ENCODE results near the gene HIPK1. TPM values are rescaled to one million over a fixed set of nuclear protein-coding genes. Genes with fewer than 3 reads are reported as not detected.

The HIPK1 gene
- total and polyA plus RNA-seq, 2 of the 13 experiments (the other 11 are each of a cell fraction or from before 2014, with no cell fraction given) = 20.8 to 33.4 TPM

DNA sequence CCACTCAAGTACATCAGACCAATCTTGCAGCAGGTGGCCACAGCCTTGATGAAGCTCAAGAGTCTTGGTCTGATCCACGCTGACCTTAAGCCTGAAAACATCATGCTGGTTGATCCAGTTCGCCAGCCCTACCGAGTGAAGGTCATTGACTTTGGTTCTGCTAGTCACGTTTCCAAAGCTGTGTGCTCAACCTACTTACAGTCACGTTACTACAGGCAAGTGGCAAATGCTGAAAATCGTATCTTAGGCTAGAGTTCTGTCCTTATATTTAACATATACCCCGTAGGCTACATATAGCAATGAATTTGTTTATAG lies 12.1 kb downstream of the HIPK1 start (continued):
- TF ChIP-seq GMEB1 (CRISPR knock-in tag; IDR thresholded peaks at IDR 0.05; ENCODE audit: borderline replicate concordance) = no peak
- no peak for TF ChIP-seq ZBTB42 (CRISPR knock-in tag; IDR thresholded peaks at IDR 0.05)

DNA sequence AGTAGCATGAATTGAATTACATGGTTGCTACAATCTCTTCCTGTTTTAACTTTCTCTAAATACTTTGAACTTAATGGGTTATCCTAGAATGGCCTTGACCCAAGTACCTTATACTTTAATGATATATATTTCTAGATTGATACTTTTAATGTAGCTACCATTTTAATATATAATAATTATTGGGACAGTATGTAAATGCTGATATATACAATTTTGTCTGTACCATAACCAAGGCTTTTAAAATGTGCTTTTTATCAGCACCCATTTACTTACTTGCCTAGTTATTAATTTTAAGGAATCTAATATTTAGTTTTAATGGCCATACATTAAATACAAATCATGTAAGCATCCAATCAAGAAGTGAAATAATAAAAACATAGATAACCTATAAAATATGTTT lies 13.4 kb downstream of the HIPK1 start:
- no peak for DNase-seq (ENCODE audit: low spot score)
- H3K36me3 ChIP-seq (replicated peaks in 1 of 2; ENCODE audit: control insufficient read depth in 1 of 2, insufficient read depth in 2 of 2, low read length in 2 of 2) = peaks cover 9 to 24% of the 10 kb centered on the region in 2 experiments; a peak in 4 of 5 replicates
- H4K20me1 ChIP-seq (ENCODE audit: insufficient read depth, low read length) = 0 out of 2 replicates have a peak, but pooled peaks cover 7% of the 10 kb centered on the region
- intact Hi-C loops (cut with micrococcal nuclease; ENCODE audit: unreplicated experiment) = no loop called here
- H3K4me2 ChIP-seq (ENCODE audit: low read depth, low read length) = no peak overlapping the region
- BruUV-seq (replicated peaks) = no TSS peak
- ChIA-PET CTCF (ENCODE audit: low intra/inter-chr PET ratio, low total read pairs) (no interaction called here), POLR2A (no interaction called here)
- FAIRE-seq = no peak
- no peak overlapping the region for H3K4me3 ChIP-seq (replicated peaks in 1 of 3; ENCODE audit: insufficient read depth in 1 of 3, low read depth in 2 of 3, low read length in 3 of 3)
- H3K79me2 ChIP-seq (ENCODE audit: insufficient read depth, low read length) = peaks cover 76% of the 10 kb centered on the region
- no peak for ATAC-seq
- H3K4me1 ChIP-seq (ENCODE audit: insufficient read depth, low read length) = peaks cover 50% of the 10 kb centered on the region
- H3K9me3 ChIP-seq (ENCODE audit: low read length) = no peaks in the 10 kb centered on the region
- in situ Hi-C loops (cut with HindIII; ENCODE audit: extremely low pct_ligation_motif_present, low pct_unique_long_range_greater_than_20kb) = no loop called here
- no peak overlapping the region for H3K27ac ChIP-seq (ENCODE audit: extremely low read length, insufficient read depth, low read length)
- H3K27me3 ChIP-seq (ENCODE audit: control insufficient read depth in 1 of 2, insufficient read depth in 2 of 2, low read length in 2 of 2) = no peaks in the 10 kb centered on the region
- no peak overlapping the region for H3K9ac ChIP-seq (ENCODE audit: insufficient read depth, low read depth, low read length)
- no peak overlapping the region for H2AFZ ChIP-seq (ENCODE audit: low read length)
- TF ChIP-seq, protein P1, sequence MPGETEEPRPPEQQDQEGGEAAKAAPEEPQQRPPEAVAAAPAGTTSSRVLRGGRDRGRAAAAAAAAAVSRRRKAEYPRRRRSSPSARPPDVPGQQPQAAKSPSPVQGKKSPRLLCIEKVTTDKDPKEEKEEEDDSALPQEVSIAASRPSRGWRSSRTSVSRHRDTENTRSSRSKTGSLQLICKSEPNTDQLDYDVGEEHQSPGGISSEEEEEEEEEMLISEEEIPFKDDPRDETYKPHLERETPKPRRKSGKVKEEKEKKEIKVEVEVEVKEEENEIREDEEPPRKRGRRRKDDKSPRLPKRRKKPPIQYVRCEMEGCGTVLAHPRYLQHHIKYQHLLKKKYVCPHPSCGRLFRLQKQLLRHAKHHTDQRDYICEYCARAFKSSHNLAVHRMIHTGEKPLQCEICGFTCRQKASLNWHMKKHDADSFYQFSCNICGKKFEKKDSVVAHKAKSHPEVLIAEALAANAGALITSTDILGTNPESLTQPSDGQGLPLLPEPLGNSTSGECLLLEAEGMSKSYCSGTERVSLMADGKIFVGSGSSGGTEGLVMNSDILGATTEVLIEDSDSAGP (CRISPR knock-in tag; IDR thresholded peaks at IDR 0.05; ENCODE audit: borderline replicate concordance) = no peak
- TF ChIP-seq MAFK (conservative IDR thresholded peaks at IDR 0.05 in 1 of 2, IDR thresholded peaks at IDR 0.05 in 1 of 2; ENCODE audit: low read length in 2 of 2) (peak; percentile 28 to 39; a peak in 2 of 4 replicates), TBP (CRISPR knock-in tag; IDR thresholded peaks at IDR 0.05) (no peak), MAFF (IDR thresholded peaks at IDR 0.05; ENCODE audit: low read depth, low read length) (0 out of 2 replicates have a peak, but pooled peaks have one; percentile 21), ZNF552 (CRISPR knock-in tag; IDR thresholded peaks at IDR 0.05; ENCODE audit: borderline replicate concordance) (no peak), CREB1 (IDR thresholded peaks at IDR 0.05) (no peak), CREB1 (CRISPR knock-in tag; IDR thresholded peaks at IDR 0.05) (no peak), ATAD3A (CRISPR knock-in tag; IDR thresholded peaks at IDR 0.05) (no peak), ZNF430 (CRISPR knock-in tag; IDR thresholded peaks at IDR 0.05) (no peak), ISL2 (CRISPR knock-in tag; IDR thresholded peaks at IDR 0.05) (no peak), CC2D1A (CRISPR knock-in tag; IDR thresholded peaks at IDR 0.05) (no peak)
- TF ChIP-seq, protein P2, sequence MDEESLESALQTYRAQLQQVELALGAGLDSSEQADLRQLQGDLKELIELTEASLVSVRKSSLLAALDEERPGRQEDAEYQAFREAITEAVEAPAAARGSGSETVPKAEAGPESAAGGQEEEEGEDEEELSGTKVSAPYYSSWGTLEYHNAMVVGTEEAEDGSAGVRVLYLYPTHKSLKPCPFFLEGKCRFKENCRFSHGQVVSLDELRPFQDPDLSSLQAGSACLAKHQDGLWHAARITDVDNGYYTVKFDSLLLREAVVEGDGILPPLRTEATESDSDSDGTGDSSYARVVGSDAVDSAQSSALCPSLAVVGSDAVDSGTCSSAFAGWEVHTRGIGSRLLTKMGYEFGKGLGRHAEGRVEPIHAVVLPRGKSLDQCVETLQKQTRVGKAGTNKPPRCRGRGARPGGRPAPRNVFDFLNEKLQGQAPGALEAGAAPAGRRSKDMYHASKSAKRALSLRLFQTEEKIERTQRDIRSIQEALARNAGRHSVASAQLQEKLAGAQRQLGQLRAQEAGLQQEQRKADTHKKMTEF (CRISPR knock-in tag; IDR thresholded peaks at IDR 0.05) = no peak
- TF ChIP-seq, protein P3, sequence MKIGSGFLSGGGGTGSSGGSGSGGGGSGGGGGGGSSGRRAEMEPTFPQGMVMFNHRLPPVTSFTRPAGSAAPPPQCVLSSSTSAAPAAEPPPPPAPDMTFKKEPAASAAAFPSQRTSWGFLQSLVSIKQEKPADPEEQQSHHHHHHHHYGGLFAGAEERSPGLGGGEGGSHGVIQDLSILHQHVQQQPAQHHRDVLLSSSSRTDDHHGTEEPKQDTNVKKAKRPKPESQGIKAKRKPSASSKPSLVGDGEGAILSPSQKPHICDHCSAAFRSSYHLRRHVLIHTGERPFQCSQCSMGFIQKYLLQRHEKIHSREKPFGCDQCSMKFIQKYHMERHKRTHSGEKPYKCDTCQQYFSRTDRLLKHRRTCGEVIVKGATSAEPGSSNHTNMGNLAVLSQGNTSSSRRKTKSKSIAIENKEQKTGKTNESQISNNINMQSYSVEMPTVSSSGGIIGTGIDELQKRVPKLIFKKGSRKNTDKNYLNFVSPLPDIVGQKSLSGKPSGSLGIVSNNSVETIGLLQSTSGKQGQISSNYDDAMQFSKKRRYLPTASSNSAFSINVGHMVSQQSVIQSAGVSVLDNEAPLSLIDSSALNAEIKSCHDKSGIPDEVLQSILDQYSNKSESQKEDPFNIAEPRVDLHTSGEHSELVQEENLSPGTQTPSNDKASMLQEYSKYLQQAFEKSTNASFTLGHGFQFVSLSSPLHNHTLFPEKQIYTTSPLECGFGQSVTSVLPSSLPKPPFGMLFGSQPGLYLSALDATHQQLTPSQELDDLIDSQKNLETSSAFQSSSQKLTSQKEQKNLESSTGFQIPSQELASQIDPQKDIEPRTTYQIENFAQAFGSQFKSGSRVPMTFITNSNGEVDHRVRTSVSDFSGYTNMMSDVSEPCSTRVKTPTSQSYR (CRISPR knock-in tag; IDR thresholded peaks at IDR 0.05; ENCODE audit: borderline replicate concordance) = no peak
